SJSA1 (cell line): ENCODE measurements around the gene NUMBL. TPM values are rescaled to one million over a fixed set of nuclear protein-coding genes. Genes with fewer than 3 reads are reported as not detected.
"Not testable (repeated sequence)": the region's sequence is repeated elsewhere in the genome, so short reads cannot be mapped to it uniquely, and the experiment has no call there.

Experiments
- DNase-seq, 2 experiments: peaks; one replicate each; pipeline ENCODE4 v3.0.0-alpha.2; 2015 to 2020; ENCODE audit warnings: low spot score in 2 of 2, low read depth in 1 of 2
- H3K27ac ChIP-seq: fragments of 250-450 bp; sonication (Bioruptor Pico); 2 replicates; pipeline ENCODE4 v1.5.1; 2020; ENCODE audit warnings: mild to moderate bottlenecking, moderate library complexity
- H3K27me3 ChIP-seq: fragments of 250-450 bp; sonication (Bioruptor Pico); replicated peaks from 2 replicates; pipeline ENCODE4 v1.5.1; 2020; ENCODE audit warnings: mild to moderate bottlenecking, moderate library complexity
- H3K36me3 ChIP-seq: fragments of 250-450 bp; sonication (Bioruptor Pico); 2 replicates; pipeline ENCODE4 v1.5.1; 2020; ENCODE audit warnings: mild to moderate bottlenecking
- H3K4me1 ChIP-seq: fragments of 250-450 bp; sonication (Bioruptor Pico); replicated peaks from 2 replicates; pipeline ENCODE4 v1.6.1; 2021; ENCODE audit warnings: mild to moderate bottlenecking
- H3K4me3 ChIP-seq: fragments of 250-450 bp; sonication (Bioruptor Pico); 2 replicates; pipeline ENCODE4 v1.5.1; 2020; ENCODE audit warnings: mild to moderate bottlenecking
- H3K9me3 ChIP-seq: fragments of 250-450 bp; sonication (Bioruptor Pico); replicated peaks from 2 replicates; pipeline ENCODE4 v1.5.1; 2020; ENCODE audit warnings: mild to moderate bottlenecking
- total RNA-seq: library from RNA; depleted of rRNA; stranded (reverse); fragments of >200 nt; shearing (Covaris generic); gene quantifications from 2 replicates; pipeline ENCODE4 v1.2.3, GENCODE V29; 2014; rRNA removed

NUMBL gene
- total RNA-seq, result 14.7 and 28.6 TPM in 2 replicates

DNA sequence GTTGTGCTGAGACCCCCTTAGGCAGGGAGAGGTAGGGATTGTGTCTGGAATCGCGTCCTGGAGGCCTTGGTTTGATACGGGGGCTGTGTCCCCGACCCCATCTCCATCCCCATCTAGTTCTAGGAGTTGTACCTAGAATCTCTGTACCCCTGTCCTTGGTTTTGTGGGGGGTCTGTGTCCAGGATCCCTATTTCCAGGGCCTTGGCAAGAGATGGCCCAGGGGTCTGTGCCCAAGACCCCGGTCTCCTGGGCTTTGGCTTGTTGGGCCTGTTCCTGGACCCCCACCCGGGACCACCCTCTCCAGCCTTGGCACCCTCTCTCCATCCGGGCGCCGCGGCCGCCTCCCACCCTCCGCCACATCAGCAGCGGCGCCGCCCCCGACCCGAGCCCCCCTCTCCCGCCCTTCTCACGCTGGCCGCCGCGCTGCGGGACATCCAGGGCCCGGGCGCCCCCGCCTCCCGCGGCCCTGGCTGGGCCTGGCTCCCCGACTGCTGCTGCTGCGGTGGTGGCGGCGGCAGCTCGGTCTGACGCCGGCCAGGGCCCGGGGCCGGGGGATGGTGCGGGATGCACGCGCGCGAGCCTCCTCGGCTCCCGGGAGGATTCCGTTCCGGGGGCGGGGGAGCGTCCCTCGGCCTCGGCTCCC lies at the start of gene NUMBL:
Gene NUMBL (minus strand): TSS at position 602 of the 643 bp plus-strand sequence. CDS start 168 bp downstream, at position 434.
- Histone ChIP-seq H3K36me3 (peaks cover 33% of the 10 kb centered on the region), H3K27ac (peak within 1 kb of the TSS; percentile 94), H3K4me3 (peak within 1 kb of the TSS; percentile 87), H3K4me1 (peaks cover 43% of the 10 kb centered on the region), H3K9me3 (no peaks in the 10 kb centered on the region), H3K27me3 (no peaks in the 10 kb centered on the region)
- peak in 1 of 2 experiments; percentile 38 for DNase-seq

- no peaks in the 10 kb centered on the region for H3K9me3 ChIP-seq
- H3K27me3 ChIP-seq, result no peaks in the 10 kb centered on the region
- H3K4me3 ChIP-seq, result no peak overlapping the region
- H3K27ac ChIP-seq, result no peak overlapping the region
- no peak for DNase-seq
- peaks cover 22% of the 10 kb centered on the region for H3K36me3 ChIP-seq
- no peaks in the 10 kb centered on the region for H3K4me1 ChIP-seq
These were observed 48.8 kb upstream of the NUMBL start for GRCh38 chr19:40739030-40739839.

GRCh38 chr19:40737102-40737644 lies 46.7 kb upstream of the NUMBL start:
- Histone ChIP-seq H3K27me3 (no peaks in the 10 kb centered on the region), H3K4me3 (no peak overlapping the region), H3K9me3 (no peaks in the 10 kb centered on the region), H3K36me3 (peaks cover 32% of the 10 kb centered on the region), H3K4me1 (no peaks in the 10 kb centered on the region), H3K27ac (no peak overlapping the region)
- no peak for DNase-seq

DNA sequence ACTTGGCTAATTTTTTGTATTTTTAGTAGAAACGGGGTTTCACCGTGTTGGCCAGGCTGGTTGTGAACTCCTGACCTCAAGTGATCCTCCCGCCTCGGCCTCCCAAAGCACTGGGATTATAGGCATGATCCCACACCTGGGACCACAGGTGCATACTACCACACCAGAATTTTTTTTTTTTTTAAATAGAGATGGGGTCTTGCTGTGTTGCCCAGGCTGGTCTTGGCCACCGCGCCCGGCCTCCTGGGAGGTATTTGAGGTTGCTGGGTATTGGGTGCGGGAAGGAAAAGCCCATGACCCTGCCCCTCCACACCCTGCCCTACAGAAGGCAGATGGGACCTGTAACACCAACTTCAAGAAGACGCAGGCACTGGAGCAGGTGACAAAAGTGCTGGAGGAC lies 46.2 kb upstream of the NUMBL start:
- DNase-seq, result no peak
- Histone ChIP-seq H3K36me3 (peaks cover 32% of the 10 kb centered on the region), H3K27ac (no peak overlapping the region), H3K4me1 (no peaks in the 10 kb centered on the region), H3K27me3 (no peaks in the 10 kb centered on the region), H3K4me3 (no peak overlapping the region), H3K9me3 (no peaks in the 10 kb centered on the region)

- DNase-seq, result no peak
- no peaks in the 10 kb centered on the region for H3K9me3 ChIP-seq
- no peaks in the 10 kb centered on the region for H3K4me1 ChIP-seq
- no peaks in the 10 kb centered on the region for H3K27me3 ChIP-seq
- H3K27ac ChIP-seq, result no peak overlapping the region
- no peak overlapping the region for H3K4me3 ChIP-seq
- peaks cover 40% of the 10 kb centered on the region for H3K36me3 ChIP-seq
These were observed 44.7 kb upstream of the NUMBL start for GRCh38 chr19:40735013-40735771.

GRCh38 chr19:40733149-40733548 lies 42.7 kb upstream of the NUMBL start:
- Histone ChIP-seq H3K4me3 (no peak overlapping the region), H3K27me3 (no peaks in the 10 kb centered on the region), H3K27ac (no peak overlapping the region), H3K9me3 (no peaks in the 10 kb centered on the region), H3K36me3 (peaks cover 38% of the 10 kb centered on the region), H3K4me1 (no peaks in the 10 kb centered on the region)
- no peak for DNase-seq

- not testable (repeated sequence) for H3K4me1 ChIP-seq, H3K9me3 ChIP-seq, H3K27ac ChIP-seq, DNase-seq, H3K27me3 ChIP-seq, H3K4me3 ChIP-seq
- peaks cover 40% of the 10 kb centered on the region for H3K36me3 ChIP-seq
These were observed 41.9 kb upstream of the NUMBL start for GRCh38 chr19:40732304-40732703.

DNA sequence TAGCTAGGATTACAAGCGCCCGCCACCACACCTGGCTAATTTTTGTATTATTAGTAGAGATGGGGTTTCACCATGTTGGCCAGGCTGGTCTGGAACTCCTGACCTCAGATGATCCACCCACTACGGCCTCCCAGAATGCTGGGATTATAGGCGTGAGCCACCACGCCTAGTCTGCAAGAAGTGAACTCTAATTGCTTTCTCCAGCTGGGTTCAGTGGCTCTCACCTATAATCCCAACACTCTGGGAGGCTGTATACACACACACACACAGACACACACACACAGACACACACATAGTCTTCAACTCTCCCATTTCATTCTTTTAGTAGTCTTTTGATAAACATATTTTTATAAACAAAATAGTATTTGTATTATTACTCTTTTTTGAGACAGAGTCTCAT lies 39.6 kb upstream of the NUMBL start:
- H3K9me3 ChIP-seq, H3K4me3 ChIP-seq, H3K27ac ChIP-seq, DNase-seq, H3K4me1 ChIP-seq, H3K27me3 ChIP-seq: not testable (repeated sequence)
- peaks cover 37% of the 10 kb centered on the region for H3K36me3 ChIP-seq

DNA sequence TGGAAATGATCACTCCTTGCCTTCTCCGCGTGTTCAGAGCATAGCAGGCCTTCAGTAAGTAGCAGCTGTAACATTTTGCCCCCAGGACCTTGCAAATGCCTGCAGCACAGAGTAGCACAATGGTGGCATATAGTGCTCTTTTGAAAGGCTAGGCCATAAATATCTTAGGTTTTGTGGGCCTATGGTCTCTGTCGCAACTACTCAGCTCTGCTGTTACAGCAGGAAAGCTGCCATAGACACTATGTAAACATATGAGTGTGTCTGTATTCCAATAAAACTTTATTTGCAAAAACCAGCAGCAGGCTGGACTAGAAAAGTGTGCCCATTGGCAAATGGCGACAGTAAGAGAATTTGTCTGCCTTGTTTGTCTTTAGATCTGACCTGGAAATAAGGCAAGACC lies 35.8 kb upstream of the NUMBL start:
- no peak for DNase-seq
- Histone ChIP-seq H3K4me1 (no peaks in the 10 kb centered on the region), H3K27ac (no peak overlapping the region), H3K36me3 (peaks cover 35% of the 10 kb centered on the region), H3K4me3 (no peak overlapping the region), H3K27me3 (no peaks in the 10 kb centered on the region), H3K9me3 (no peaks in the 10 kb centered on the region)

DNA sequence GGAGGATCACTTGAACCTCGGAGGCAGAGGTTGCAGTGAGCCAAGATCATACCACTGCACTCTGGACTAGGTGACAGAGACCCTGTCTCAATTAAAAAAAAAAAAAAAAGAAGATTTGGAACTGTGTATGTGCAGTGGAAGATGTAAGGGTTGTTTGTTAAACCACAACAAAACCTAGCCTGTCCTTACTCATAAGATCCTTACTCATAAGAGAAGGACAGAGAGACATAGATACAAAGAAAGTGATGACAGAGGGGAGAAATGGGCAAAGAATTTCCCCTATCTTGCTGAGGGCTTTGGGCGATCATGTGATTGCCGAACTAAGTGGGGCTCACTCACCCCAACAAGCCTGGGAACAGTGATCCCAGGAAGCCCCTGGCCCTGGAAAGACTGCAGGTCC lies 34.4 kb upstream of the NUMBL start:
- DNase-seq, result no peak
- no peak overlapping the region for H3K4me3 ChIP-seq
- H3K27me3 ChIP-seq, result no peaks in the 10 kb centered on the region
- peaks cover 24% of the 10 kb centered on the region for H3K36me3 ChIP-seq
- no peaks in the 10 kb centered on the region for H3K4me1 ChIP-seq
- H3K27ac ChIP-seq, result no peak overlapping the region
- H3K9me3 ChIP-seq, result no peaks in the 10 kb centered on the region

DNA sequence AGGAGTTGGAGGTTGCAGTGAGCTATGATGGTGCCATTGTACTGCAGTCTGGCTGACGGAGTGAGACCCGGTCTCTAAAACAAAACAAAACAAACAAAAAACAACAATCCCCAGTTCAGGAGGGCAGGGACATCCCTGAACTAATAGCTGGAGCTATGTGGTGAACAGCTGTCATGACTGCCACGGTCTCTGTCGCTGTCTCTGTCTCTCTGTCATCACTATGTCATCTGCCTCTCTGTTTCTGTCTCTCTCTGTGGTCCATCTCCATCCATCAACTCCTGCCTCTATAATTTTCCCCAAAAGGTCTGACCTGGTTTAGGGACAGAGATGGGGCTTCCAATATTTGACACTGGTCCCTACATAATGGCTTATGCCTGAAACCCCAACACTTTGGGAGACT lies 33.9 kb upstream of the NUMBL start:
- H3K9me3 ChIP-seq, result no peaks in the 10 kb centered on the region
- H3K27ac ChIP-seq, result no peak overlapping the region
- H3K4me1 ChIP-seq, result no peaks in the 10 kb centered on the region
- DNase-seq, result no peak
- H3K27me3 ChIP-seq, result no peaks in the 10 kb centered on the region
- peaks cover 20% of the 10 kb centered on the region for H3K36me3 ChIP-seq
- no peak overlapping the region for H3K4me3 ChIP-seq

GRCh38 chr19:40723661-40724254 lies 33.3 kb upstream of the NUMBL start:
- Histone ChIP-seq H3K4me3 (no peak overlapping the region), H3K9me3 (no peaks in the 10 kb centered on the region), H3K36me3 (peaks cover 20% of the 10 kb centered on the region), H3K27ac (no peak overlapping the region), H3K27me3 (no peaks in the 10 kb centered on the region), H3K4me1 (peaks cover 3% of the 10 kb centered on the region)
- no peak for DNase-seq

- peaks cover 14% of the 10 kb centered on the region for H3K36me3 ChIP-seq
- H3K9me3 ChIP-seq, result no peaks in the 10 kb centered on the region
- H3K4me3 ChIP-seq, result no peak overlapping the region
- H3K27ac ChIP-seq, result no peak overlapping the region
- H3K4me1 ChIP-seq, result peaks cover 19% of the 10 kb centered on the region
- DNase-seq, result no peak
- no peaks in the 10 kb centered on the region for H3K27me3 ChIP-seq
These were observed 31.6 kb upstream of the NUMBL start for GRCh38 chr19:40721936-40722661.
